Skin of body (tissue), 2 donors: Measurements from ENCODE around the gene NPY2R. TPM values are rescaled to one million over a fixed set of nuclear protein-coding genes. Genes with fewer than 3 reads are reported as not detected.

Source experiments
- DNase-seq: peaks from one replicate; lab custom pipeline; 2025; lab: John Stamatoyannopoulos, UW
- total RNA-seq: library from RNA; depleted of rRNA; stranded (reverse); fragments of >200 nt; gene quantifications from one replicate; pipeline ENCODE4 v1.2.3, GENCODE V29; 2014

Gene NPY2R
- total RNA-seq, 1 donor from 2014 or later: 0.20 TPM

- DNase-seq: no peak
Measured at GRCh38 chr4:155249016-155249566, 40.7 kb downstream of the NPY2R start.

- DNase-seq: no peak
Measured at GRCh38 chr4:155252327-155252726, 43.9 kb downstream of the NPY2R start.

GRCh38 chr4:155263480-155263879 is 55.0 kb downstream of the NPY2R start:
- no peak for DNase-seq

DNA sequence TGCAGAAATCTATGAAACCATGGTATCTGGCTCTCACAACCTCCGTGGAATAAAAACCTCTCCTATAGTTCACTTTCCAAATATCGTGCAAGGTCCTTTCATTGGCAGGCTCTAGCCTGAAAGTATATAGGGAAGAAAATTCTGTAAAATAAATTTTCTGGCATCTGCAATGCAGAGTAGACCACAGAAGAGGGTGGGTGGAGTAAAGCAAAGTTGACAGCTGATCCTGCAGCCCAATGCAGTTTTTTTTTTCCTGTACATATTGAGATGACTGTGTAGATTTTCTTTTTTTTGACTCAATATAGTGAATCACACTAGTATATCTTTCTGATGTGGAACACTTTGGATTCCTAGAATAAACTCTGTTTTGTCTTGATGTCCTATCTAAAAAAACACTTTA is 56.7 kb downstream of the NPY2R start:
- no peak for DNase-seq

Other genes starting within 250 kb of the NPY2R start
- 7.1 TPM for gene MAP9, start 168.3 kb downstream of the NPY2R start, total RNA-seq